ENCODE results near the gene GRM3. TPM values are rescaled to one million over a fixed set of nuclear protein-coding genes. Genes with fewer than 3 reads are reported as not detected.
"Not testable (repeated sequence)": the region's sequence is repeated elsewhere in the genome, so short reads cannot be mapped to it uniquely, and the experiment has no call there.

The GRM3 gene
- not detected for total RNA-seq

DNA sequence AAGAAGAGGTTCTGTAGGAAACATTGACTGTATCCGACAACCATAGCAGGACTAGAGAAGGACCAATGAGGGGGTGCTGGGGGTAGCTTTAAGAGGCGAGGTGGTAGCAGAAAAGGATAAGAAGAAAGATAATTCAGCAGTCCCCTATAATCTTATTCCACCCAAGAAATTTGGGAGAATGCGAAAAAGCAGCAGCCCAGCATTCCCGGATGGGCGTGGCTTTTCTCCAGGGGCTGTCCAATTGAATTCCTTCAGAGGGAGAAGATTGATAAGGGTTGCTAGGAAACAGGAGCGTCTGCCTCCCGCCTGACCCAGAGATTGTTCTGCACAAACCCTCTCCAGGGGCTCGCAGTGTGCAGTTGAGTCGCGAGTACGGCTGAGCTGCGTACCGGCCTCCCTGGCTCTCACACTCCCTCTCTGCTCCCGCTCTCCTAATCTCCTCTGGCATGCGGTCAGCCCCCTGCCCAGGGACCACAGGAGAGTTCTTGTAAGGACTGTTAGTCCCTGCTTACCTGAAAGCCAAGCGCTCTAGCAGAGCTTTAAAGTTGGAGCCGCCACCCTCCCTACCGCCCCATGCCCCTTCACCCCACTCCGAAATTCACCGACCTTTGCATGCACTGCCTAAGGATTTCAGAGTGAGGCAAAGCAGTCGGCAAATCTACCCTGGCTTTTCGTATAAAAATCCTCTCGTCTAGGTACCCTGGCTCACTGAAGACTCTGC, at the start of gene GRM3:
Gene GRM3 (plus strand): TSS at position 349 of the 721 bp plus-strand sequence. CDS start 121,237 bp downstream, outside the sequence.
- DNase-seq (ENCODE audit: extremely low spot score): no peak
- Histone ChIP-seq H3K36me3 (no peaks in the 10 kb centered on the region), H3K4me1 (peaks cover 9 to 21% (median 21%) of the 10 kb centered on the region in 4 donors), H3K27me3 (peaks cover 0 to 45% (median 6%) of the 10 kb centered on the region in 4 donors), H3K9me3 (no peaks in the 10 kb centered on the region), H3K27ac (replicated peaks in 1 of 4) (no peak within 1 kb of the TSS), H3K4me3 (peak within 1 kb of the TSS; percentile 24 to 46 (median 32))
- 2% methylated on average over 15 of the region's 23 CpGs for WGBS
- intact Hi-C loops (cut with DNase I): no loop called here
- no peak for TF ChIP-seq POLR2AphosphoS5 (IDR thresholded peaks at IDR 0.05)
- TF ChIP-seq POLR2A (IDR thresholded peaks at IDR 0.05; ENCODE audit: low read depth): no peak
- no peak for TF ChIP-seq EP300 (IDR thresholded peaks at IDR 0.05)
- TF ChIP-seq, protein P1, sequence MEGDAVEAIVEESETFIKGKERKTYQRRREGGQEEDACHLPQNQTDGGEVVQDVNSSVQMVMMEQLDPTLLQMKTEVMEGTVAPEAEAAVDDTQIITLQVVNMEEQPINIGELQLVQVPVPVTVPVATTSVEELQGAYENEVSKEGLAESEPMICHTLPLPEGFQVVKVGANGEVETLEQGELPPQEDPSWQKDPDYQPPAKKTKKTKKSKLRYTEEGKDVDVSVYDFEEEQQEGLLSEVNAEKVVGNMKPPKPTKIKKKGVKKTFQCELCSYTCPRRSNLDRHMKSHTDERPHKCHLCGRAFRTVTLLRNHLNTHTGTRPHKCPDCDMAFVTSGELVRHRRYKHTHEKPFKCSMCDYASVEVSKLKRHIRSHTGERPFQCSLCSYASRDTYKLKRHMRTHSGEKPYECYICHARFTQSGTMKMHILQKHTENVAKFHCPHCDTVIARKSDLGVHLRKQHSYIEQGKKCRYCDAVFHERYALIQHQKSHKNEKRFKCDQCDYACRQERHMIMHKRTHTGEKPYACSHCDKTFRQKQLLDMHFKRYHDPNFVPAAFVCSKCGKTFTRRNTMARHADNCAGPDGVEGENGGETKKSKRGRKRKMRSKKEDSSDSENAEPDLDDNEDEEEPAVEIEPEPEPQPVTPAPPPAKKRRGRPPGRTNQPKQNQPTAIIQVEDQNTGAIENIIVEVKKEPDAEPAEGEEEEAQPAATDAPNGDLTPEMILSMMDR (IDR thresholded peaks at IDR 0.05): no peak

DNA sequence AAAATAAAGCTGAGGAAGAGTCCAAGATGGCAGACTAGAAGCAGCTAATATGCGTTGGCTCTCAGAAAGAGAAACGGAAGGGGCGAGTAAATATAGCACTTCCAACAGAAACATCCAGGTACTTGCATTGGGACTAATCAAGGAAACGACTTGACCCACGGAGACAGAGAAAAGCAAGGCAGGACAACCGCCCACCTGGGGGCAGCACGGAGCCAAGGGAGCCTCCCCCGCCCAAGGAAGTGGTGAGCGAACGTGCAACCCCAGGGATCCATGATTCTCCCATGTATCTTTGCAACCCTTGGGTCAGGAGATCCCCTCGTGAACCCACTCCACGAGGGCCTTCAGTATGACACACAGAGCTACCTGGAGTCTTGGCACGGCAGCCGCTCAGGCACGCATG, 45.4 kb upstream of the GRM3 start:
- H3K4me1 ChIP-seq: no peaks in the 10 kb centered on the region
- intact Hi-C loops (cut with DNase I): no loop called here
- no peaks in the 10 kb centered on the region for H3K27me3 ChIP-seq
- H3K36me3 ChIP-seq: no peaks in the 10 kb centered on the region
- no peak overlapping the region for H3K4me3 ChIP-seq
- no peak overlapping the region for H3K27ac ChIP-seq (replicated peaks in 1 of 4)
- H3K9me3 ChIP-seq: no peaks in the 10 kb centered on the region
- no peak for TF ChIP-seq POLR2AphosphoS5 (IDR thresholded peaks at IDR 0.05)
- TF ChIP-seq POLR2A (IDR thresholded peaks at IDR 0.05; ENCODE audit: low read depth): no peak
- TF ChIP-seq, protein P1 (IDR thresholded peaks at IDR 0.05): no peak
- no peak for TF ChIP-seq EP300 (IDR thresholded peaks at IDR 0.05)
- DNase-seq (ENCODE audit: extremely low spot score): no peak
- WGBS: 69% methylated on average over 10 of the region's 15 CpGs

DNA sequence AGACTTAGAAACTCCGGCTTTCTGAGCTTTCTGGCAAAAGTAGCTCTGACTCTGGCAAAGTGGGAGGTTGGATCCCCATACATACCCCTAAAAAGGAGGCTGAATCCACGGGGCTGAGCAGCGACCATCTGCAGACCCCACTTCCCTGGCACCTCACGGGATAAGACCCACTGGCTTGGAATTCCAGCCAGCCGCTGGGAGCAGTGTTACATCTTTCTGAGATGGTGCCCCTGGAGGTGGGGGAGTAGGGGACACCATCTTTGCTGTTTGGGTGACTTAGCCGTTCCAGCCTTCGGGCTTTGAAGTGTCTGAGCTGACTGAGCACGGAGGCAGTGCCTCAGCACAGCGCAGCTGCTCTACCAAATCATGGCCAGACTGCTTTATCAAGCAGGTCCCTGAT, 45.0 kb upstream of the GRM3 start:
- 87% methylated on average over 6 of the region's 9 CpGs for WGBS
- Histone ChIP-seq H3K36me3 (no peaks in the 10 kb centered on the region), H3K4me3 (no peak overlapping the region), H3K4me1 (no peaks in the 10 kb centered on the region), H3K9me3 (no peaks in the 10 kb centered on the region), H3K27me3 (no peaks in the 10 kb centered on the region), H3K27ac (replicated peaks in 1 of 4) (no peak overlapping the region)
- intact Hi-C loops (cut with DNase I): no loop called here
- no peak for DNase-seq (ENCODE audit: extremely low spot score)
- TF ChIP-seq, protein P1 (IDR thresholded peaks at IDR 0.05): no peak
- no peak for TF ChIP-seq POLR2AphosphoS5 (IDR thresholded peaks at IDR 0.05)
- no peak for TF ChIP-seq EP300 (IDR thresholded peaks at IDR 0.05)
- TF ChIP-seq POLR2A (IDR thresholded peaks at IDR 0.05; ENCODE audit: low read depth): no peak

DNA sequence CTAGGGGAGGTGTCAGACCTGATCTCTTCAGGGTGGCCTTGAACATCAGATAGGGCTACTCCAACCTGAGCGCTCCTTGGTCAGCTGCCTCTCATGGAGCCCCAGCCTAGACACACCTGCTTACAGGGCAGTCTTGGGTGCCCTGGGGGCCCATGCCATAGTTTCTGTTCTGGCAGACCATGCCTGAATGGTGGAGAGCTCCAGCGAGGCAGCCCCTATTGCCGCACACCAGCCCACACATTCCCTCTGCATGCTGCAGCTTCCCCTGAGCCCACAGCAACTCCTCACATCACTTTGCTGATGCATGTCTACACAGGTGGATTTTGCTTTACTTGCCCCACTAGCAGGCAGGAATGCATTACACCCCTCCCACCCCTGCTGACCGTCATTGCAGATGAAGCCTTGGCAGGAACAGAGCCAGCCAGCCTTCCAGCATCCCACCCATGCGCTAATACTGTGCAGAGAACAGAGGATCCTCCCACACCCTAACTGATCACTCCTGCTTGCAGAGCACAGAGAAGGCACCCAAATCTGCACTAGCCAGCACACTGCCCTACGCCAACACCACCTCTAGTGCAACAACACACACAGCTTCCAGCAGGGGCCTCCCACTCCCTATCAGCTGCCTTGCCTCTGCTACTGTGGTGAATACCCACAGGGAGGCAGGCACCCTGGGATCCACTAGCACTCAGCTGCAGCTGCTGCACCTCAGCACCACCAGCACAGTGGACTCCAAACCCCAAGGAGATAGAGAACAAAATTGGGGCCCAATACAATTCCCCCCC, 43.0 kb upstream of the GRM3 start:
- Histone ChIP-seq H3K36me3 (no peaks in the 10 kb centered on the region), H3K9me3 (no peaks in the 10 kb centered on the region), H3K4me3 (no peak overlapping the region), H3K27ac (replicated peaks in 1 of 4) (no peak overlapping the region), H3K27me3 (no peaks in the 10 kb centered on the region), H3K4me1 (no peaks in the 10 kb centered on the region)
- DNase-seq (ENCODE audit: extremely low spot score): no peak
- intact Hi-C loops (cut with DNase I): no loop called here
- 85% methylated on average over 5 of the region's 6 CpGs for WGBS
- TF ChIP-seq EP300 (IDR thresholded peaks at IDR 0.05): no peak
- TF ChIP-seq, protein P1 (IDR thresholded peaks at IDR 0.05): no peak
- no peak for TF ChIP-seq POLR2AphosphoS5 (IDR thresholded peaks at IDR 0.05)
- TF ChIP-seq POLR2A (IDR thresholded peaks at IDR 0.05; ENCODE audit: low read depth): no peak

DNA sequence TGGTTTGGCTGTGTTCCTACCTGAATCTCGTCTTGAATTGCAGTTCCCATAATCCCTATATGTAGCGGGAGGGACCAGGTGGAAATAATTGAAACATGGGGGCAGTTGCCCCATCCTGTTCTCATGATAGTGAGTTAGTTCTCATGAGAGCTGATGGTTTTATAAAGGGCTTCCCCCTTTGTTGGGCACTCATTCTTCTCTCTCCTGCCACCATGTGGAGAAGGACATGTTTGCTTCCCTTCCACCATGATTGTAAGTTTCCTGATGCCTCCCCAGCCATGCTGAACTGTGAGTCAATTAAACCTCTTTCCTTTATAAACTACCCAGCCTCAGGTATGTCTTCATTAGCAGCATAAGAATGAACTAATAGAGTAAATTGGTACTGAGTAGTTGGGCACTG, 28.0 kb upstream of the GRM3 start:
- H3K27me3 ChIP-seq; DNase-seq (ENCODE audit: extremely low spot score); H3K4me1 ChIP-seq; H3K36me3 ChIP-seq; H3K9me3 ChIP-seq; intact Hi-C loops (cut with DNase I); H3K4me3 ChIP-seq; H3K27ac ChIP-seq (replicated peaks in 1 of 4): not testable (repeated sequence)
- WGBS: 79% methylated on average over 2 of the region's 2 CpGs

Measured in esophagus muscularis mucosa (tissue), 4 donors.